ENCODE data around the gene GOLGA6L26.
"Not testable (repeated sequence)": the region's sequence is repeated elsewhere in the genome, so short reads cannot be mapped to it uniquely, and the experiment has no call there.

The GOLGA6L26 gene

DNA sequence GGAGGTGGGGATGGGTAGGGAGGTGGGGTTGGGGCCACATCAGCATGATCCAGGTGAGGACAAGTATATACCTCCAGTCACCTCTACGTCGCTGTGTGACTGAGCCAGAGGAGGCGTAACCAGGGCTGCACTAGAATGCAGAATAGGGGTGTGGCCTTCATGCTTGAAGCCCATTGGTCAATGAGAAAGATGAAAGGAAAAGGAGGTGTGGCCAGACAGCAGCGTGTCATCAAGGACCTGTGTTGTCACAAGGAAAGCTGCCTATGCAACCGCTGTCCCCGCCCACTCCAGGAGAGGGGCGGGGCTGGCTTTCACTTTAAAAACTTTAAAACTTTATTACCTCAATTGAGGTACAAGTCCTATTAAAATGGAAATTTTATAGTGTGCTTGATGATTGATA is at the start of gene GOLGA6L26:
Gene GOLGA6L26 (minus strand): TSS at position 101 of the 400 bp plus-strand sequence. CDS start 61 bp downstream, at position 40.
- not testable (repeated sequence) for DNase-seq

DNA sequence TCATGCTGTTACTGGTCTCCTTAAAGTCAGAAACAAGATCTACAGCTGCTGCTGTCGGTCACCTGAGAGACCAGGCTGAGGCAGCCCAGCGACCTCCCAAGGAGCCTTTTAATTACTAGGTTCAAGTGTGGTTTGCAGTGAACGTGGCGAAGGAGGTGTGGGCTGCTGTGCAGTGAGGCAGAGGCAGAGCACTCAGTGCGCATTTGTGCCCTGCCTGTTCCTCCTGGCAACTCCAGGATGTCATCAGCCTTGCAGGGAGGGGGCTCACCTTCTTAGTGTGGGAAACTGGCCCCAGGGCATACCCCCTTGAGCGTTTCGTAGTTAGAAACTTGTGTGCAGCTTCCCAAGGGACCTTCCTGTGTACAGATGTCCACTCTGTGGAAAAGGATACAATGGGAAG is 47.2 kb upstream of the GOLGA6L26 start:
- DNase-seq: not testable (repeated sequence)

GRCh38 chr15:23380700-23381099 is 46.7 kb upstream of the GOLGA6L26 start:
- DNase-seq: not testable (repeated sequence)

GRCh38 chr15:23378946-23379345 is 45.0 kb upstream of the GOLGA6L26 start:
- not testable (repeated sequence) for DNase-seq

- DNase-seq: not testable (repeated sequence)
These were observed 40.2 kb upstream of the GOLGA6L26 start for GRCh38 chr15:23374226-23374625.

- DNase-seq: not testable (repeated sequence)
These were observed 39.0 kb upstream of the GOLGA6L26 start for GRCh38 chr15:23372891-23373600.

DNA sequence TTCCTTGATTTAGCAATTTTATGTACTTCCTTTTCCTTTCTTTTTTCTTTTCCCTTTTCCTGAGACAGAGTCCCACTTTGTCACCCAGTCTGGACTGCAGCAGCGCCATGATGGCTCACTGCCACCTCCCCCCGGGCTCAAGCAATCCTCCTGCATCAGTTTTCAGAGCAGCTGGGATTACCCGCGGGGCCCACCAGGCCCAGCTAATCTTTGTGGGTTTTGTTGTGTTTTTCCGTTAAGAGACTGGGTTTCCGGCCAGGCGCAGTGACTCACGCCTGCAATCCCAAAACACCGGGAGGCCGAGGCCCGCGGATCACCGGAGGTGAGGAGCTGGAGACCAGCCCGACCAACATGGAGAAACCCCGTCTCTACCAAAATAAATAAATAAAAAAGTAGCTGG is 38.3 kb upstream of the GOLGA6L26 start:
- DNase-seq: no peak

GRCh38 chr15:23371868-23372267 is 37.9 kb upstream of the GOLGA6L26 start:
- not testable (repeated sequence) for DNase-seq

DNA sequence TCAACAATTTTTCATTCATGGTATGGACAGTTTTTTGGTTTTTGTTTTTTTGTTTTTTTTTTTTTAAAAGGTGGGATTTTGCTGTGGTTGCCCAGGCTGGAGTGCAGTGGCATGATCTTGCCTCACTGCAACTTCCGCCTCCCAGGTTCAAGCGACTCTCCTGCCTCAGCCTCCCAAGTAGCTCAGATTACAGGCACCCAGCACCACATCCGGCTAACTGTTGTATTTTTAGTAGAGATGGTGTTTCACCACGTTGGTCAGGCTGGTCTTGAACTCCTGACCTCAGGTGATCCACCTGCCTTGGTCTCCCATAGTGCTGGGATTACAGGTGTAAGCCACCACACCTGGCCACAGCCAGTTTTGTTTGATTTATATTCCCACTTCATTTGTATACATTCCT is 37.1 kb upstream of the GOLGA6L26 start:
- not testable (repeated sequence) for DNase-seq

DNA sequence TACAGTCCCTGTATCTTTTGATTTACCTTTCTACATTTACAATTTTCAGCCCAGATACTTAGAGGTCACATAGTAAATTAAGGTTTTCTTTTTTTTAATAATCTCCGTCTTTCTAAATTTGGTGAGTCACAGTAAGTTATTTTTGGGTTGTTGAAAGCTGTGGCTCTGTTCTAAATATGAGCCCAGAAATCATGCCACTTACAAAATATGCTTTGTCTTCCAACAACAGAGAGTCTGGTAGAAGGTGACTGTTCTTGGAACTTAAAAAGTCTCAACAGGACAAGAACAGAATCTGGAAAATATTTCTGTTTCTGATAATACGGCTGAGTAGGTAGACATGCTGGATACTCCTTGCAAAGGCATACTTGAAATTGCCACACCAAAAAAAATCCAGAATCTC is 36.6 kb upstream of the GOLGA6L26 start:
- DNase-seq: no peak

DNA sequence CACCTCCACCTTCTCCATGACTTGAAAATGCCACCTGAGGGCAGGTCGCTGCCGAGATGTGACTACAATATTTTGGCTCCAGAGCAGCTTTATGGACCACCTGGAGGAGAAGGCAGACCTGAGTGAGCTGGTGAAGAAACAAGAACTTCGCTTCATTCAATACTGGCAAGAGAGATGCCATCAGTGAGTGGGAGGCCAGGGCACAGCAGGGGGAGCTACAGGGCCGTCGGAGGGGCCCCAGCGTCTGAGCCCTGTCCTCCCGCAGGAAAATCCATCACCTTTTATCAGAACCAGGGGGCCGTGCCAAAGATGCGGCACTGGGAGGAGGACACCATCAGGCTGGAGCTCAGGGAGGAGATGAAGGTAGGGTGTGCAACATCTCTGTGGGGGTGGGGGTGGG is 30.3 kb upstream of the GOLGA6L26 start:
- DNase-seq: not testable (repeated sequence)

DNA sequence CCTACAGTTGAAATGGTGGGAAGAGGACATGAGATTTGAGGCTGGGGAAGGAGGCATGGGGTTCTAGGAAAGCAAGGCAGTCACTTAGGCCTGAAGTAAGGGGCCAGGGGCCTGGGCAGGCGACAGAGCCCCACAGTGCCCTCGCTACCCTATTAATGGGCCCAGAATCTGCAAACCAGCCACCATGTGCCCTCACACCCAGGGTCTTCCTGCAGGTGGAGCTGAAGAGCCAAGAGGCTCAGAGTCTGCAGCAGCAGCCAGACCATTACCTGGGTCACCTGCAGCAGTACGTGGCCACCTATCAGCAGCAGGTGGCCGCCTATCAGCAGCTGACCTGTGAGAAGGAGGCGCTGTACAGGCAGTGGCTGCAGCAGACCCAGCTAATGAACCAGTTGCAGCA is 28.6 kb upstream of the GOLGA6L26 start:
- DNase-seq: not testable (repeated sequence)

DNA sequence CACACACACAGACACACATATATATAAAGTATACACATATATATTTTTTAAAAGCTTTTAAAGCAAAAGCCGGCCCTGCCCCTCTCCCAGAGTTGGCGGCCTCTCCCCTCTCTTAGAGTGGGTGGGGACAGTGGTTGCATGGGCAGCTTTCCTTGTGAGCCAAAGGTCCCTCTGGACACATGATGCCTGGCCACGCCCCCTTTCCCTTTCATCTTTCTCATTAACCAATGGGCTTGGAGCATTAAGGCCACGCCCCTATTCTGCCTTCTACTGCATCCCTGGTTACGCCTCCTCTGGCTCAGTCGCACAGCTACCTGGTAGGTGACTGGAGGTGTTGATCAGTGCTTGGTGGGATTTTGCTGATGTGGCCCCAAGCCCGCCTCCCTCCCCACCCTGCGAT is 20.5 kb upstream of the GOLGA6L26 start, which contains the start of gene GOLGA8S:
Gene GOLGA8S (plus strand): TSS at position 301 of the 400 bp plus-strand sequence. CDS start 62 bp downstream, at position 363.
- not testable (repeated sequence) for DNase-seq

- DNase-seq: not testable (repeated sequence)
These were observed 22.8 kb downstream of the GOLGA6L26 start for GRCh38 chr15:23311233-23311632.

DNA sequence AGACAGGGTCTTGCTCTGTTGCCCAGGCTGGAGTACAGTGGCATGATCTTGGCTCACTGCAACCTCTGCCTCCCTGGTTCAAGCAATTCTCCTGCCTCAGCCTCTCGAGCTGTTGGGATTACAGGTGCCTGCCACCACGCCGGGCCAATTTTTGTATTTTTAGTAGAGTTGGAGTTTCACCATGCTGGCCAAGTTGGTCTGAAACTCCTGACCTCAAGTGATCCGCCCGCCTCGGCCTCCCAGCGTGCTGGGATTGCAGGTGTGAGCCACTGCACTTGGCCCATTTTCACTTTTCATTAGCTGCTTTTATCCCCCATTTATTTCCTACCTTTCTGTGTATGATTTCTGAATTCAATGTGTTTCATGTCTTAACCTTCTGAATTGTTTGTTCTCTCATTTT is 28.1 kb downstream of the GOLGA6L26 start:
- DNase-seq: not testable (repeated sequence)

- DNase-seq: not testable (repeated sequence)
These were observed 29.2 kb downstream of the GOLGA6L26 start for GRCh38 chr15:23304805-23305204.

- not testable (repeated sequence) for DNase-seq
These were observed 29.7 kb downstream of the GOLGA6L26 start for GRCh38 chr15:23304267-23304666.

DNA sequence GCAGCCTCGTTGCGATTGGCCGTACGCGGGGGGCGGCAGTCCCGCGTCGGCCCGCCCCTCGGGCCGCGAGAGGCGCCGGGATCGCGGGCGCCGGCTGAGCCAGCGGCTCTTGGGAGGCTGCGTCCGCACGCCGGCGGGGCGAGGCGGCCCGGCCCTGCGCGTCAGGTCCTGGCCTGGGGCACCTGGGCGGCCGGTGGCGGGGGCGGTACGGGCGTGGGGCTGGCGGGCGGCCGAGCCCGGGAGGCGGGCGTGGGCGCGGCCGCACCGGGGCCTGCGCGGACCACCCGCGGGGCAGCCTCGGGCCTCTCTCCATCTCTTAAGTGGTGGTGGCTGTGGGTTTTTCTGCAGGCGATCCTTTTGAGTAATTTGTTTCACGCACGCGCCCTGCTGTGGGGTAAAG is 30.3 kb downstream of the GOLGA6L26 start:
- peak; percentile 20 for DNase-seq

DNA sequence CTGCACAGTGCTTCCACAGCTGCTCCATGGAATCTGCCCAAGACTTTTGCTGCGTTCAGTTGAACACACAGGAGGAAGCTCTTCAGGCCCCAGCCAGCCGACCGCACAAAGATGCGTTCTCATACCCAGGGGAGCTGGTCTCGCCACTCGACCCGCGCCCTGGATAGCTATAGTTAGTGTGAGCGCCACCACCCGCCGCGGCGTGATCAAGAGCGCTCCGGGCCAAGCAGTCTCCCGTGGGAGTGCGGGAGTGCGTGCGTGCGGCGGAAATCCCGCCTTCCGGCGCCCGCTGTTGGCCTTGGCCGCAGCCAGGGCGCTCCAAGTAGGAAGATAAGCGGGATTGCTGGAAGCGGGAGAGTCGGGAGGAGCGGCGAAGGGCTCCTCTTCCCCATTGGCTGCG is 30.8 kb downstream of the GOLGA6L26 start:
- DNase-seq: not testable (repeated sequence)
